Measurements from ENCODE around the gene GLB1L2.
"Not testable (repeated sequence)": the region's sequence is repeated elsewhere in the genome, so short reads cannot be mapped to it uniquely, and the experiment has no call there.

Gene GLB1L2

GRCh38 chr11:134328433-134328832 is 3.4 kb upstream of the GLB1L2 start:
- no peak for DNase-seq

DNA sequence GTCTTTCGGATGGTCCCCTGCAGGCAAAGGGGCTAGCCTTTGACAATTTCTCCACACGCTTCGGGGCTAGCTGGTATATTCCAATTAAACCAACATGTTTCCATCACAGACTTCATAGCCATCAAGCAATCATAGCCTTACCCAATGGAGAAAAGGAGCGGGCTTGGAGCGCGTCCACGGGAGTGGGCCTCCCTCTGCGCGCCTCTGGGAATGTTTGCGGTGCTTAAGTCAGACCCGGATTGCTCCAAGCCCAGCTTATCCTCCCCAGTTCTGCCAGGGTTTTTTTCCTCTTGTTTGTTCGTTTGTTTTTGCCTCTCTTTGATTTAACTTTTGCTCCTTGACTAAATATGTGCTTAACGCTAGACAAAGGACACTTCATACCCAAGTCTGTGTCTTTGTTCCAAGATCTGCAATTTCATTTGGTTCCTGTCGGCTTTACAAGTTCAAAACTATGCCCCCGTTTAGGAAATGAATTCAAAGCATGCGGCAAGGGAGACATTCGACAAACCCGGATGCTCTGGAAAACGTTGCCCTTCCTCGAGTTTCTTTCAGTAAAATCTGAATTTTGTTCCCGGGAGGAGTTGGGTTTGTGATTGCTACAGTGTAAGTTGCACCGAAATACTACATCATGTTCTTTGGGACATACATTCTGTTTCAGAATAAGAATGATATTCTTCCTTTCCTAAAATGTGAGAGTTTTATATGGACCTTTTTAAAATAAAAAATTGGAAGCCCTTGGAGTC is 1.0 kb upstream of the GLB1L2 start:
- DNase-seq, result no peak

- no peak for DNase-seq
These were observed 422 bp downstream of the GLB1L2 start for GRCh38 chr11:134332189-134332631.

GRCh38 chr11:134332782-134333181 is 994 bp downstream of the GLB1L2 start:
- no peak for DNase-seq

DNA sequence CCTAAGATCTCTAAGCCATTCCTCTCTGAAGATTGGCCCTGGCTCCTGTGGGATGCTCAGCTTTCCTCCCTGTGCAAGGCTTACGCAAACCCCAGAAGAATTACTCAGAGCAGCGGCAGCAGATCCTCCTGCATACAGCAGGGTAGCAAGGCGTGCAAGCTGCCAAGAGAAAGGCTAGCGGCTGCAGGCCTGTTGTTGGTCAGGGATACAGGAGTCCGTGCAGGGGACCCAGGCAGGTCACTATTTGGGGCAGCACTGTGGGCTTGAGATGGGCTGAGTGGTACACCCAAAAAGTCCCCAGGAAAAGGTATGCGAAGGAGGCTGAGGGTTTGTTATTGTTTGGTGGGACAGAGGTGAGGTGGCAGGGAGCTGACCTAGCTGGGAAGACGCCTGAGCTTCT is 1.5 kb downstream of the GLB1L2 start:
- no peak for DNase-seq

- no peak for DNase-seq
These were observed 2.2 kb downstream of the GLB1L2 start for GRCh38 chr11:134333946-134334345.

DNA sequence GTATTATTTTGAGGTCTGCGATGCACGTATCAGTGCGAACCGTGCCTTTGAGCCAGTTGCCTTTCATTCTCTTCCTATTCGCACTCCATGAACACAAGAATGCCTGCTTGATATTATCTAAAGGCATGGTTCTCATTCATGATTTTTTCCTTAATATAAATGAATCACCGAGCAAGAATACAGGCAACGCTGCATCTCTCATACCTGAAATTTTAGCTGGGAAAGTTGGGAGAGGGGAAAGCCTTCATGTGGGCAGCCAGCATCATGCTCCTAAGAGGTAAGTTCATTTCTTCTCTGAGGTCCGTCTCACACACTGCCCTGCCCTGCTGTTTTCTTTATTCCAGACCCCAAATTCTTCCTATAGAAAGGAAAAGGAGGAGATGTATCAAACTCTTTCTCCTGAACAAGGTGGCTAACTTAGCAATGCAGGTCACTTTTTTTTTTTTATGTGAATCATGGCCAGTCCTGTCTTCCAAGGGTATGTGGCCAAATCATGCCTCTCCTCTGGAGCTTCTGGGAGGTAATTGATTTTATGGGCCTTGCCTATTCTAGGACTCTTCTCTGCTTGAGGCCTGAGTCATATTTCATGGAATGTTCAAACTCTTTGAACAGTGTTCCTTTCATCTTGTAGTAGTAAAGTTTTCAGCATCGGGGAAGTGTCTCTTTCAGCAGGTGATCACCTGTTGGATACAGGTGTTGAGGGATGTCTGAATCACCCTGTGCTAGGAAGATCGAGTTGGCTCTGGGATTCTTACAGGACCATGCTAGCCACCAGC is 3.2 kb downstream of the GLB1L2 start:
- DNase-seq, result no peak

DNA sequence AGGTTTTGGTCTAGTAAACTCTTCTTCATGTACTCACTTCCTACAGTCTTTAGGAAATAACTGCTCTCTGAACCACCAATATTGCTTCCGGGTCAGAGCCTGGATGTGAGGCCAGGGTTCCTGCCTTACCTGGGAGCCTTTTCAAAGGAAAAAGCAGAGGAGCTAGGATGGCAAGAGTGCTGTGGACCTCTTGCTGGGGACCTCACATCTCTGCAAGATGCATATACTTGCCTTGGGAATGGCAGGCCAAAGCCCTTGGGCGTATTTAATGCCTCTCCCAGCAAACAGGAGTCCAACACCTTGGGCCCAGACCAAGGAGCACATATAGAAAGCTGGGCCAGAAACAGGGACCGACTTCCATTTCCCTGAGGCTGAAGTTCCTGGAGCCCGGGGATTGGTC is 5.3 kb downstream of the GLB1L2 start:
- DNase-seq, result no peak

- DNase-seq, result no peak
These were observed 6.3 kb downstream of the GLB1L2 start for GRCh38 chr11:134338068-134338467.

DNA sequence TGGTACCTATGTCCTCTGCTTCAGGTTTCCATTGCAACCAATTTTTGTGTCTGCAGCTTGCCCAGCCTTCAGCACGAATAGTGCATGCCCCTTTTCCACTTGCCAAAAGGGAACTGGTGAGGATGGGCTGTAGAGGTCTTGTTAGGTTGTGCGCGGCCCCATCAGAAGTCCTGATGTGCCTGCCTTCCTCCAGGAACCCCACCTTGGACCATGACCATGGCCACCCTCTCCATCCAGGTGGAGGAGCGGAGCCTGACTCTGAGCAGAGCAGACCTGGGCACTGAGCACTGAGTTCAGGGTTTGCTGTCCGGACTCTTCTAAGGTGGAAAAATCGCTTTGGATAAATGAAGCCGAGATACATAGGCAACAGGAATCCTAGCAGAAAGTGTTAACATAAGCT is 6.9 kb downstream of the GLB1L2 start:
- DNase-seq, result no peak

GRCh38 chr11:134339756-134340155 is 8.0 kb downstream of the GLB1L2 start:
- no peak for DNase-seq

- no peak for DNase-seq
These were observed 8.7 kb downstream of the GLB1L2 start for GRCh38 chr11:134340354-134340964.

GRCh38 chr11:134341805-134342571 is 10.2 kb downstream of the GLB1L2 start:
- DNase-seq, result no peak

DNA sequence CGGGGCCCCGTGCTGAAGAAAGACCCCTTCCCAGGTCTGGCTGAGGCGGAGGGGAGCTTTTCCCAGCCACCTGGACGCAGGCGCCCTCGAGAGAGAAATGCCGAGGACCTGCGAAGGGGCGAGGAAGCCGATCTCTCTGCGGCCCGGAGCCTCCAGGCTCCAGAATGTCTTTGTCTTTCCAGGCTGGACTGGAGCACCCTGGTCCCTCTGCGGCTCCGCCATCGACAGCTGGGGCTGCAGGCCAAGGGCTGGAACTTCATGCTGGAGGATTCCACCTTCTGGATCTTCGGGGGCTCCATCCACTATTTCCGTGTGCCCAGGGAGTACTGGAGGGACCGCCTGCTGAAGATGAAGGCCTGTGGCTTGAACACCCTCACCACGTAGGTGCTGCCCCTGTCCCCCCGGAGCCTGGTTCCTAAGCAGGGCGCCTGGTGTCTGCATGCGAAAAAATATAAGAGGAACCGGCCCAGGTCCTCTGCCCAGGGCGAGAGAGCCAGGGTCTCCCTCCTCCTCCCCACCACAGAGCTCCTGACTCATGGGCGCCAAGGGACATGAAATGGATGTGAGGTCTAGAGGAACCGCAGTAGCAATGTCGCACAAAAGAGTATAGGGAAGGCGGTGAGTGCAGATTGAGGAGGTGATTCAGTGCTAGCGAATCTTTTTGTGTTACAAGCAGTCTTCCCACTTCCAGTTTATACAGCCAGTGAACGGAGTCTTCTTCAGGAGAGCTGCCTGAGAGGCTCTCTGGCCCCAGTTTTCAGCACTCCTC is 11.0 kb downstream of the GLB1L2 start:
- no peak for DNase-seq

GRCh38 chr11:134343646-134344045 is 11.9 kb downstream of the GLB1L2 start:
- DNase-seq, result no peak

GRCh38 chr11:134344497-134345236 is 12.9 kb downstream of the GLB1L2 start:
- not testable (repeated sequence) for DNase-seq

- no peak for DNase-seq
These were observed 13.4 kb downstream of the GLB1L2 start for GRCh38 chr11:134345237-134345550.

DNA sequence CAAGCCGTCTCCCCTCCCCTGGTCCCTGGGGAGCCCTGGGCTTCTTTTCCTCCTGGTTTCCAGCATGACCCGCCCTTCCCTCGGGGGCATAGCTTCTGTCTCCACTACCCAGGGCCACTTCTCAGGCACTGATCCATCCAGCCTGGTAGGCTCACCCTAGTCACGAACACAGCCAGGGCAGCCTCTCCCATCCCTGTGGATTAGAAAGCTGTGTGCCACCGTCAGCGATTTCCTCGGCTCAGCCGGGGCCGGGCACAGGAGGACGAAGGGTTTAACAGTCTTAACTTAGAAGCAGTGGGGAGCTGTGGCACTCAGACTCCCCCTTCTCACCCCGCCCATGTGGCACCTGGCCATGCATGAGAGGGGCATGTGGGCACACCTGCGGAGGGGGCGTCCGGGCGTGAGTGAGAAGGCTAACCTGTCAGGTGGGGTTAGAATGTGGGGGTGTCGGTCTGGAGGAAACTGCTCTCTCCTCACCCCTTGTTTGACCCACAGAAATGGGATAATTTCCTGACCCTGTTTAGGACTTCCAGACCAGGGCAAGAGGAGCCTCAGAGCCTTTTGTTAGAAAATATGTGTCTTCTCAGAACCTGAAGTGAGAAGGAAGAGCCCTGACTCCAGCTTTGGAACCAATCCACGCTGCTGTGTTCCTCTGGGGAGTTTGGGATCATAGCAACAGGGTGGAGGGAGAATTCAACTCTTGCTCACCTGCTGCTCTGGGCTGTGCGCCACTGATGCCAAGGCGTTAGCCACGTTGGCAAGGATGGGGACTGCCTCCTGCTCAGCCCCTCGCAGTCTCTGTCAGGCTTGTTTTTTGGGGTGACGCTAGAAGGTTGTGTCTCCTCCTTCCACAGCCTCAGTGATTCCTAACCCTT is 14.6 kb downstream of the GLB1L2 start:
- no peak for DNase-seq

DNA sequence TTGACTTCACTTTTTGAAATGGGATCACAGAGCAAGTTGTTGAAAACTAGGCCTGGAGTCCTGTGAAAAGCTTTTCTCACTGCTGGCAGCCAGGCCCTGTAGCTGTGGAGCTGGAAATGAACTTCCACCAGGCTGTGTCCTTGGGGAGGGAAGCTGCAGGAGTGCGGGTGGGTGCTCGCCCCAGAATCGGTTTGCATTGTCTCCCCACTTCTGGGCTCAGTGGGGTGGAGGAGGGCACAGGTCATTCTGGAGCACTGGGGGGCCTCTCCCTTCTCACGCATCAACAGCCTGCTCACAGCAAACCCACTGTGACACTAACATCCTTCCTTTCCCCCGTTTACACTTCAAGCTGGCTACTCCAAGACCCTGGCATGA is 15.2 kb downstream of the GLB1L2 start:
- DNase-seq, result no peak

DNA sequence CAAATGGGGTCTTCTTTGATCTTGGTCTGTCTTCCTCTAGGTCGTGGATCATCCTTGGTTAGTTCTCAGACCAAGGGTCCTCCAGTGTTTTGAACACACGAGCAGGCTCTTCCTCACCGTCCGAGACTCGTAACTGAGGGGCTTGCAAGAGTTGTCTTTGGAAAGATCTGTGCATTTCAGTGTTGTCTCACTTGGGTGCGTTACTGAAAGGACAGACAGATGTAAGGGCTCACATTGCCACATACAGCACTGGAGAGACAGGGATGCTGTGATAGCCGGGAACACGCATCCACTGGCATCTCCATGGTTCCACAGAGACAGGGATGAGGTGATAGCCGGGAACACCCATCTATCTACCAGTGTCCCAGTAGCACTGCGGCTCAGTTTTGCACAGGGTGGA is 15.7 kb downstream of the GLB1L2 start:
- DNase-seq, result no peak

Measured in T1000 (cell line).